Measurements from ENCODE around the gene AP3B1.
"Not testable (repeated sequence)": the region's sequence is repeated elsewhere in the genome, so short reads cannot be mapped to it uniquely, and the experiment has no call there.

Gene AP3B1

GRCh38 chr5:78133423-78133822, 161.1 kb downstream of the AP3B1 start:
- no peak for DNase-seq

GRCh38 chr5:78132507-78132906, 162.0 kb downstream of the AP3B1 start:
- no peak for DNase-seq

GRCh38 chr5:78129597-78129996, 164.9 kb downstream of the AP3B1 start:
- no peak for DNase-seq

- DNase-seq, result no peak
Measured at GRCh38 chr5:78127875-78128274, 166.6 kb downstream of the AP3B1 start.

GRCh38 chr5:78126536-78126935, 168.0 kb downstream of the AP3B1 start:
- no peak for DNase-seq

- DNase-seq, result no peak
Measured at GRCh38 chr5:78116167-78116566, 178.3 kb downstream of the AP3B1 start.

- no peak for DNase-seq
Measured at GRCh38 chr5:78113689-78114264, 180.7 kb downstream of the AP3B1 start.

- no peak for DNase-seq
Measured at GRCh38 chr5:78112931-78113330, 181.6 kb downstream of the AP3B1 start.

- DNase-seq, result no peak
Measured at GRCh38 chr5:78109891-78110324, 184.6 kb downstream of the AP3B1 start.

GRCh38 chr5:78108564-78108963, 185.9 kb downstream of the AP3B1 start:
- DNase-seq, result no peak

GRCh38 chr5:78103232-78103918, 191.1 kb downstream of the AP3B1 start:
- no peak for DNase-seq

GRCh38 chr5:78102500-78102899, 192.0 kb downstream of the AP3B1 start:
- DNase-seq, result no peak

GRCh38 chr5:78095125-78095524, 199.4 kb downstream of the AP3B1 start:
- DNase-seq, result no peak

- no peak for DNase-seq
Measured at GRCh38 chr5:78090002-78090401, 204.5 kb downstream of the AP3B1 start.

- DNase-seq, result no peak
Measured at GRCh38 chr5:78078858-78079257, 215.6 kb downstream of the AP3B1 start.

- no peak for DNase-seq
Measured at GRCh38 chr5:78077369-78078068, 217.0 kb downstream of the AP3B1 start.

GRCh38 chr5:78076351-78076750, 218.1 kb downstream of the AP3B1 start:
- no peak for DNase-seq

GRCh38 chr5:78075301-78075700, 219.2 kb downstream of the AP3B1 start:
- no peak for DNase-seq

GRCh38 chr5:78070691-78071090, 223.8 kb downstream of the AP3B1 start:
- not testable (repeated sequence) for DNase-seq

GRCh38 chr5:78067581-78067980, 226.9 kb downstream of the AP3B1 start:
- not testable (repeated sequence) for DNase-seq

- not testable (repeated sequence) for DNase-seq
Measured at GRCh38 chr5:78066722-78067121, 227.8 kb downstream of the AP3B1 start.

- no peak for DNase-seq
Measured at GRCh38 chr5:78065663-78066062, 228.8 kb downstream of the AP3B1 start.

GRCh38 chr5:78064941-78065472, 229.5 kb downstream of the AP3B1 start:
- DNase-seq, result no peak

GRCh38 chr5:78063495-78063894, 231.0 kb downstream of the AP3B1 start:
- no peak for DNase-seq

Measured in CD4-positive, alpha-beta T cell treated with Interleukin-15 for 1 hour (primary cell).